HepG2 (cell line): ENCODE measurements around the gene FAM193A. TPM values are rescaled to one million over a fixed set of nuclear protein-coding genes. Genes with fewer than 3 reads are reported as not detected.

Experiments used
- ATAC-seq: fragments of 200-7000 bp; cut with Tn5 transposase; 3 replicates; pipeline ENCODE4 v1.9.1; 2020; ENCODE audit warnings: mild to moderate bottlenecking, moderate library complexity
- BruUV-seq: library from RNA; stranded (reverse); fragments of 400-500 nt; replicated peaks from 2 replicates; lab custom pipeline; 2021; lab: Mats Ljungman, UMichigan
- CTCF ChIA-PET: fragments of 300-600 bp; formaldehyde crosslinking; extraction: SDS; loops from one replicate; lab custom pipeline; 2021; ENCODE audit warnings: low total read pairs, inconsistent platforms, low intra/inter-chr PET ratio; lab: Yijun Ruan, JAX
- POLR2A ChIA-PET: fragments of 350-600 bp; sonication (Branson Sonifier 250); formaldehyde crosslinking; loops from one replicate; lab custom pipeline; 2020; ENCODE audit warnings: antibody characterized with exemption, inconsistent platforms; lab: Yijun Ruan, JAX
- DNase-seq: peaks from one replicate; pipeline ENCODE4 v3.0.0-alpha.2; 2015; ENCODE audit warnings: low spot score
- FAIRE-seq: peaks from 3 replicates; lab custom pipeline; 2011; peaks lifted over from hg19 to GRCh38; lab: Jason Lieb, UNC
- H2AFZ ChIP-seq: one replicate; pipeline ENCODE4 v1.6.1; 2011; ENCODE audit warnings: low read length, inconsistent platforms
- H3K27ac ChIP-seq: fragments of 300-600 bp; 3 replicates; pipeline ENCODE4 v1.8.0; 2011; ENCODE audit warnings: mixed run types, mild to moderate bottlenecking, mixed read lengths, low read length, inconsistent platforms; ENCODE audit not compliant: insufficient read depth; ENCODE audit errors: extremely low read length
- H3K27me3 ChIP-seq, 2 experiments: fragments of 200-600 bp in 1 of 2; 2 replicates in 1 of 2; 3 replicates in 1 of 2; pipeline versions ENCODE4 v1.6.0 to v1.8.0; 2011; ENCODE audit warnings: low read length in 2 of 2, mild to moderate bottlenecking in 2 of 2, moderate library complexity in 2 of 2, inconsistent platforms in 1 of 2; ENCODE audit not compliant: insufficient read depth in 2 of 2, control insufficient read depth in 1 of 2
- H3K36me3 ChIP-seq, 2 experiments: fragments of 200-600 bp in 1 of 2; replicated peaks in 1 of 2; 2 replicates in 1 of 2; 3 replicates in 1 of 2; pipeline versions ENCODE4 v1.5.1 to v1.8.0; 2011; ENCODE audit warnings: low read length in 2 of 2, inconsistent platforms in 1 of 2; ENCODE audit not compliant: insufficient read depth in 2 of 2, control insufficient read depth in 1 of 2
- H3K4me1 ChIP-seq: 2 replicates; pipeline ENCODE4 v1.5.1; 2012; ENCODE audit warnings: low read length, inconsistent platforms; ENCODE audit not compliant: insufficient read depth
- H3K4me2 ChIP-seq: 2 replicates; pipeline ENCODE4 v1.6.0; 2011; ENCODE audit warnings: low read depth, low read length, inconsistent platforms
- H3K4me3 ChIP-seq, 3 experiments: fragments of 200-600 bp in 1 of 3; sonication (generic), shearing (Covaris generic) in 1 of 3; replicated peaks in 1 of 3; 2 replicates each; pipeline ENCODE4 v1.5.1; 2011 to 2016; ENCODE audit warnings: low read length in 3 of 3, inconsistent platforms in 2 of 3, low read depth in 2 of 3, mild to moderate bottlenecking in 2 of 3, control low read depth in 1 of 3, mixed read lengths in 1 of 3; ENCODE audit not compliant: insufficient read depth in 1 of 3
- H3K79me2 ChIP-seq: one replicate; pipeline ENCODE4 v1.6.1; 2011; ENCODE audit warnings: low read length, inconsistent platforms; ENCODE audit not compliant: insufficient read depth
- H3K9ac ChIP-seq: 2 replicates; pipeline ENCODE4 v1.6.0; 2011; ENCODE audit warnings: mild to moderate bottlenecking, low read depth, low read length, inconsistent platforms; ENCODE audit not compliant: insufficient read depth
- H3K9me3 ChIP-seq: 2 replicates; pipeline ENCODE4 v1.5.1; 2012; ENCODE audit warnings: mild to moderate bottlenecking, low read length
- H4K20me1 ChIP-seq: 2 replicates; pipeline ENCODE4 v1.6.0; 2011; ENCODE audit warnings: inconsistent platforms, mild to moderate bottlenecking, low read length, moderate library complexity; ENCODE audit not compliant: insufficient read depth
- ARID2 ChIP-seq: sonication (generic); formaldehyde crosslinking; IDR thresholded peaks from 2 replicates; pipeline ENCODE4 v1.8.1; 2022; ENCODE audit warnings: mild to moderate bottlenecking, missing genetic modification reagents, borderline replicate concordance
- BHLHE40 ChIP-seq: IDR thresholded peaks from 2 replicates; pipeline ENCODE4 v1.6.1; 2011; ENCODE audit warnings: low read length, improper control_type of control experiment
- RFX5 ChIP-seq: IDR thresholded peaks from 2 replicates; pipeline ENCODE4 v1.6.1; 2011; ENCODE audit warnings: low read depth, low read length, improper control_type of control experiment
- ZNF138 ChIP-seq: sonication (generic); formaldehyde crosslinking; IDR thresholded peaks from 2 replicates; pipeline ENCODE4 v1.5.0; 2020; ENCODE audit warnings: mild to moderate bottlenecking, low read depth, missing genetic modification reagents
- ZNF207 ChIP-seq: fragments of 450-650 bp; IDR thresholded peaks from 2 replicates; pipeline ENCODE4 v1.6.1; 2016; ENCODE audit warnings: antibody characterized with exemption, borderline replicate concordance
- ZNF674 ChIP-seq: sonication (generic); formaldehyde crosslinking; IDR thresholded peaks from 2 replicates; pipeline ENCODE4 v1.5.0; 2020; ENCODE audit warnings: low read depth, mild to moderate bottlenecking, missing genetic modification reagents
- WGBS: methylation state at CpG from one replicate; pipeline ENCODE4 v1.1.6; 2017; ENCODE audit warnings: low lambda C conversion rate; 5-methylcytosine and 5-hydroxymethylcytosine counted together
- in situ Hi-C: cut with HindIII; loops from 2 replicates; pipeline ENCODE4 v1.10.0; 2017; ENCODE audit warnings: low pct_unique_long_range_greater_than_20kb; ENCODE audit not compliant: extremely low pct_ligation_motif_present
- intact Hi-C: fragments of 100-400 bp; cut with micrococcal nuclease; formaldehyde crosslinking; loops from one replicate; pipeline ENCODE4 v1.10.0; 2022; ENCODE audit not compliant: unreplicated experiment
- polyA plus RNA-seq, 8 experiments: library from polyadenylated mRNA; depleted of rRNA in 3 of 8; stranded (reverse) in 7 of 8; unstranded in 1 of 8; fragments of >200 nt; fragmentation: Illumina TruSeq in 4 of 8; extraction: Trizol in 4 of 8; gene quantifications; 2 replicates each; pipeline versions ENCODE4 v1.2.1 to v1.2.3, GENCODE V29; 2011 to 2016; ENCODE audit warnings: low read depth in 4 of 8, missing spikeins in 1 of 8, mixed read lengths in 1 of 8; ENCODE audit not compliant: insufficient read depth in 1 of 8
- total RNA-seq, 5 experiments: library from RNA; depleted of rRNA; stranded (reverse); fragments of >200 nt; fragmentation: Illumina TruSeq; extraction: Trizol; gene quantifications; 2 replicates each; pipeline ENCODE4 v1.2.3, GENCODE V29; 2016; ENCODE audit warnings: low read depth in 1 of 5
- TF ChIP-seq, protein P1 (sequence below): sonication (generic); formaldehyde crosslinking; IDR thresholded peaks from 2 replicates; pipeline ENCODE4 v1.4.0; 2020; ENCODE audit warnings: missing genetic modification reagents, mild to moderate bottlenecking, borderline replicate concordance
- TF ChIP-seq, protein P2 (sequence below): sonication (generic); formaldehyde crosslinking; IDR thresholded peaks from 2 replicates; pipeline ENCODE4 v1.8.0; 2022; ENCODE audit warnings: mild to moderate bottlenecking, missing genetic modification reagents
- TF ChIP-seq, protein P3 (sequence below): IDR thresholded peaks from 2 replicates; pipeline ENCODE4 v1.6.1; 2016; ENCODE audit warnings: control low read depth
- TF ChIP-seq, protein P4 (sequence below), 2 experiments: sonication (generic) in 1 of 2; formaldehyde crosslinking in 1 of 2; IDR thresholded peaks; 2 replicates each; pipeline versions ENCODE4 v1.6.1 to v1.9.0; 2014 to 2022; ENCODE audit warnings: antibody characterized with exemption in 1 of 2, borderline replicate concordance in 1 of 2, inconsistent platforms in 1 of 2, low read depth in 1 of 2, missing genetic modification reagents in 1 of 2
- TF ChIP-seq, protein P5 (sequence below): sonication (generic); formaldehyde crosslinking; IDR thresholded peaks from 2 replicates; pipeline ENCODE4 v1.5.0; 2020; ENCODE audit warnings: missing genetic modification reagents, mild to moderate bottlenecking, borderline replicate concordance

The FAM193A gene
- total and polyA plus RNA-seq, 2 of the 13 experiments (the other 11 are each of a cell fraction or from before 2014, with no cell fraction given) = 5.7 to 8.7 TPM

DNA sequence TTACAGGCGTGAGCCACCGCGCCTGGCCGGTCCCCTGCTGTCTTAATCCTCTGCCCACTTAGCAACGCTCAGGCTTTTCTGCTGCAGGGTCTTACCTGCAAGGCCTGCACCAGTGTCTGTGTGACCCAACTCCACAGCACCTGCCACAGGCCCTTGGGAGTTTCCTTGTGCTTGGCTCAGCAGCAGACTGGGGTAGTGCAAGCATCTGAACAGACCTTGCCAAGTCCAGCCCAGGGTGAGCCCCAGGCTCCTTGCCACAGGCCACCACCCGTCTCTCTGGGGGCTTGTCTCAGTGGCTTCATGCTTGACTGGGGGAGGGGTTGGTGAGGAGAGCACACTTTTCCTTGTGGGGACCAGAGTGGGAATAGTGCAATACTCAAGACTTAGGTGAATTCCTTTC lies 87.0 kb downstream of the FAM193A start:
- H2AFZ ChIP-seq = no peak overlapping the region
- no peak for FAIRE-seq
- H3K4me3 ChIP-seq = no peak overlapping the region
- BruUV-seq = no TSS peak
- no peak for DNase-seq
- ChIA-PET POLR2A (no interaction called here), CTCF (no interaction called here)
- H3K36me3 ChIP-seq = peaks cover 13 to 24% of the 10 kb centered on the region in 2 experiments
- peak; percentile 13; the same call in 1 of the 3 replicates for ATAC-seq
- H4K20me1 ChIP-seq = peaks cover 7% of the 10 kb centered on the region
- no peaks in the 10 kb centered on the region for H3K9me3 ChIP-seq
- no peak overlapping the region for H3K27ac ChIP-seq
- H3K4me2 ChIP-seq = no peak overlapping the region
- in situ Hi-C loops = no loop called here
- H3K79me2 ChIP-seq = peaks cover 52% of the 10 kb centered on the region
- H3K27me3 ChIP-seq = no peaks in the 10 kb centered on the region
- H3K4me1 ChIP-seq = peaks cover 32% of the 10 kb centered on the region
- WGBS = 92% methylated on average over 5 of the region's 6 CpGs
- no peak overlapping the region for H3K9ac ChIP-seq
- intact Hi-C loops = no loop called here
- TF ChIP-seq, protein P1, sequence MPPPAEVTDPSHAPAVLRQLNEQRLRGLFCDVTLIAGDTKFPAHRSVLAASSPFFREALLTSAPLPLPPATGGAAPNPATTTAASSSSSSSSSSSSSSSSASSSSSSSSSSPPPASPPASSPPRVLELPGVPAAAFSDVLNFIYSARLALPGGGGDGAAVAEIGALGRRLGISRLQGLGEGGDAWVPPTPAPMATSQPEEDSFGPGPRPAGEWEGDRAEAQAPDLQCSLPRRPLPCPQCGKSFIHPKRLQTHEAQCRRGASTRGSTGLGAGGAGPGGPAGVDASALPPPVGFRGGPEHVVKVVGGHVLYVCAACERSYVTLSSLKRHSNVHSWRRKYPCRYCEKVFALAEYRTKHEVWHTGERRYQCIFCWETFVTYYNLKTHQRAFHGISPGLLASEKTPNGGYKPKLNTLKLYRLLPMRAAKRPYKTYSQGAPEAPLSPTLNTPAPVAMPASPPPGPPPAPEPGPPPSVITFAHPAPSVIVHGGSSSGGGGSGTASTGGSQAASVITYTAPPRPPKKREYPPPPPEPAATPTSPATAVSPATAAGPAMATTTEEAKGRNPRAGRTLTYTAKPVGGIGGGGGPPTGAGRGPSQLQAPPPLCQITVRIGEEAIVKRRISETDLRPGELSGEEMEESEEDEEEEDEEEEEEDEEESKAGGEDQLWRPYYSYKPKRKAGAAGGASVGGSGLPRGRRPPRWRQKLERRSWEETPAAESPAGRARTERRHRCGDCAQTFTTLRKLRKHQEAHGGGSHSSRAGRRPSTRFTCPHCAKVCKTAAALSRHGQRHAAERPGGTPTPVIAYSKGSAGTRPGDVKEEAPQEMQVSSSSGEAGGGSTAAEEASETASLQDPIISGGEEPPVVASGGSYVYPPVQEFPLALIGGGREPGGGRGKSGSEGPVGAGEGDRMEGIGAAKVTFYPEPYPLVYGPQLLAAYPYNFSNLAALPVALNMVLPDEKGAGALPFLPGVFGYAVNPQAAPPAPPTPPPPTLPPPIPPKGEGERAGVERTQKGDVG (CRISPR knock-in tag) = no peak
- TF ChIP-seq ZNF138 (CRISPR knock-in tag) (no peak), BHLHE40 (no peak), ZNF207 (no peak), ARID2 (CRISPR knock-in tag) (no peak), RFX5 (no peak), ZNF674 (CRISPR knock-in tag) (no peak)
- TF ChIP-seq, protein P2, sequence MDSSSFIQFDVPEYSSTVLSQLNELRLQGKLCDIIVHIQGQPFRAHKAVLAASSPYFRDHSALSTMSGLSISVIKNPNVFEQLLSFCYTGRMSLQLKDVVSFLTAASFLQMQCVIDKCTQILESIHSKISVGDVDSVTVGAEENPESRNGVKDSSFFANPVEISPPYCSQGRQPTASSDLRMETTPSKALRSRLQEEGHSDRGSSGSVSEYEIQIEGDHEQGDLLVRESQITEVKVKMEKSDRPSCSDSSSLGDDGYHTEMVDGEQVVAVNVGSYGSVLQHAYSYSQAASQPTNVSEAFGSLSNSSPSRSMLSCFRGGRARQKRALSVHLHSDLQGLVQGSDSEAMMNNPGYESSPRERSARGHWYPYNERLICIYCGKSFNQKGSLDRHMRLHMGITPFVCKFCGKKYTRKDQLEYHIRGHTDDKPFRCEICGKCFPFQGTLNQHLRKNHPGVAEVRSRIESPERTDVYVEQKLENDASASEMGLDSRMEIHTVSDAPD (CRISPR knock-in tag) = no peak
- TF ChIP-seq, protein P3, sequence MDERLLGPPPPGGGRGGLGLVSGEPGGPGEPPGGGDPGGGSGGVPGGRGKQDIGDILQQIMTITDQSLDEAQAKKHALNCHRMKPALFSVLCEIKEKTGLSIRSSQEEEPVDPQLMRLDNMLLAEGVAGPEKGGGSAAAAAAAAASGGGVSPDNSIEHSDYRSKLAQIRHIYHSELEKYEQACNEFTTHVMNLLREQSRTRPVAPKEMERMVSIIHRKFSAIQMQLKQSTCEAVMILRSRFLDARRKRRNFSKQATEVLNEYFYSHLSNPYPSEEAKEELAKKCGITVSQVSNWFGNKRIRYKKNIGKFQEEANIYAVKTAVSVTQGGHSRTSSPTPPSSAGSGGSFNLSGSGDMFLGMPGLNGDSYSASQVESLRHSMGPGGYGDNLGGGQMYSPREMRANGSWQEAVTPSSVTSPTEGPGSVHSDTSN (CRISPR knock-in tag) = no peak
- TF ChIP-seq, protein P4, sequence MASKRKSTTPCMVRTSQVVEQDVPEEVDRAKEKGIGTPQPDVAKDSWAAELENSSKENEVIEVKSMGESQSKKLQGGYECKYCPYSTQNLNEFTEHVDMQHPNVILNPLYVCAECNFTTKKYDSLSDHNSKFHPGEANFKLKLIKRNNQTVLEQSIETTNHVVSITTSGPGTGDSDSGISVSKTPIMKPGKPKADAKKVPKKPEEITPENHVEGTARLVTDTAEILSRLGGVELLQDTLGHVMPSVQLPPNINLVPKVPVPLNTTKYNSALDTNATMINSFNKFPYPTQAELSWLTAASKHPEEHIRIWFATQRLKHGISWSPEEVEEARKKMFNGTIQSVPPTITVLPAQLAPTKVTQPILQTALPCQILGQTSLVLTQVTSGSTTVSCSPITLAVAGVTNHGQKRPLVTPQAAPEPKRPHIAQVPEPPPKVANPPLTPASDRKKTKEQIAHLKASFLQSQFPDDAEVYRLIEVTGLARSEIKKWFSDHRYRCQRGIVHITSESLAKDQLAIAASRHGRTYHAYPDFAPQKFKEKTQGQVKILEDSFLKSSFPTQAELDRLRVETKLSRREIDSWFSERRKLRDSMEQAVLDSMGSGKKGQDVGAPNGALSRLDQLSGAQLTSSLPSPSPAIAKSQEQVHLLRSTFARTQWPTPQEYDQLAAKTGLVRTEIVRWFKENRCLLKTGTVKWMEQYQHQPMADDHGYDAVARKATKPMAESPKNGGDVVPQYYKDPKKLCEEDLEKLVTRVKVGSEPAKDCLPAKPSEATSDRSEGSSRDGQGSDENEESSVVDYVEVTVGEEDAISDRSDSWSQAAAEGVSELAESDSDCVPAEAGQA (IDR thresholded peaks at IDR 0.05; ENCODE audit: low read depth) = no peak
- TF ChIP-seq, protein P4 (CRISPR knock-in tag; IDR thresholded peaks at IDR 0.05; ENCODE audit: borderline replicate concordance) = no peak
- TF ChIP-seq, protein P5, sequence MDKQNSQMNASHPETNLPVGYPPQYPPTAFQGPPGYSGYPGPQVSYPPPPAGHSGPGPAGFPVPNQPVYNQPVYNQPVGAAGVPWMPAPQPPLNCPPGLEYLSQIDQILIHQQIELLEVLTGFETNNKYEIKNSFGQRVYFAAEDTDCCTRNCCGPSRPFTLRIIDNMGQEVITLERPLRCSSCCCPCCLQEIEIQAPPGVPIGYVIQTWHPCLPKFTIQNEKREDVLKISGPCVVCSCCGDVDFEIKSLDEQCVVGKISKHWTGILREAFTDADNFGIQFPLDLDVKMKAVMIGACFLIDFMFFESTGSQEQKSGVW (CRISPR knock-in tag) = no peak
